ENCODE results near the gene C1orf87.

C1orf87 gene

DNA sequence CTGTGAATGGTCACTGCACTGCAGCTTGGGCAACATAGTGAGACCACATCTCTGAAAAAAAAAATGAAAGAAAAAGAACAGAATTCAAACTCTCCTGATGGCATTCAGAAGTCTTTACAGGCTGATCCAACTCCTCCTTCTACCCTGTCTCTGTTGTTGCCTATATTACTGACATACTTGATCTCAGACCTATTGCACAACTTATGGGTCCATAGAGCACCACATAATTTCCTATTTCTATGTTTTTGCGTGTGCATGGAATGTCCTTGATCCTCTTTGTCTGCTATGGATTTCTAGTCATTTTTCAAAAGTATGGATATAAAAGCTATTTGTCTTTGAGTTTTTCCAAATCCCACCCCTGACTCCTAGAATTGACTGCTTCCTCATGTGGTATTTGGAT is 124.6 kb downstream of the C1orf87 start:
- DNase-seq (ENCODE audit: low read depth) = no peak

DNA sequence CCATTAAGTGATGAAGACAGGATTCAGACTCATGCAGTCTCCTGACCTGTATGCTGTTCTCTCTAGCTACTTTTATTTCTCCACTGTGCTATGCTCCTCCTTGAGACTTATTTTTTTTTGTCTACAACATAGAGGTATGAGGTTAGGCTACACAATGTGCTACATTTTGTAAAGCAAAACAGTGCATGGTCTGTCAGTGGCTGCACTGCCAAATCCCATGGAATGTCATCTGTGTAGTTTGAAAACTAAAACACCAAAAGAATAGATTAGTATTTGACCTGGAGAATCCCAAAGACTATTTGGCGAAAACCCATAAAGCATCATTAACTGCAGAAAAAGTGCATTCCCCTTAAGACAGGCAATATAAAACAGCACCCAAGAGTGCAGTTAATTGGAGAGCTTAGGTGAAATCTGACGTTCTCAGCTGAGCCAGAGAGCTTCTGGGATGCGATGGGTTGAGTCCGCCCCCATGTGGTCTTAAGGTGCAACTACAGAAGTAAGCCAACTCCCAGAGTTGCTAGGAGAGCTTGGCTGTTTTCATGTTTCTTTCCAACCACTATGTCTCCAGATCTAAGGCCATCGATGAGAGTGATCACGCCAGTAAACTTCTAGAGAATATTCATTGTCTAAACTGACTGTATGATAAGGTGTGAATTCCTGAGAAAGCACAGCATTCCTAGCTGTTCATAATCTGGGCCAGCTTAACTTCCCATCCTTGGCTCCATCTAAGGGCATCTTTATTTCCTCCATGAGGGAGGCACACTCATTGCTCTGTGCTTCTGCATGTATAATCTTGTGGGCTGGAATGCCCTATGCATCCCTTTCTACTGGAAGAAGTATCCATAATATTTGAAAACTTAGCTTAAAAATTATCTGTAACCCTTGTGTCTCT is 126.3 kb downstream of the C1orf87 start:
- DNase-seq (ENCODE audit: low read depth) = peak; percentile 66

DNA sequence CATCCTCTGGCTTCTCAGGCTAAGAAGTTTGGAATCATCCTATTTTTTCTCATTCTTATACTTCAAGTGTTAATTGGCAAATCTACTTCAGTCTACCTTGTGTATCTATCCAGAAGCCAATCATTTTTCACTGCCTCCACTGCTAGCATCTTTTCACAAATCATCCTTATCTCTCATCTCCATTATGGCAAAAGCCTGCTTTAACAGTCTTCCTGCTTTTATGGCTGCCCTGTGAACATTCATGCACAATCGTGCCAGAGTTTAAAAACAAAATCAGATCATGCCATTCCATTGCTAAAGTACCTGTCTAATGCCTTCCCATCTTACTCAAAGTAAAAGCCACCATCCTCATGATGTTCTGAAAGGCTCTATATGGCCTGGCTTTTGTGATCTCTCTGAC is 127.8 kb downstream of the C1orf87 start:
- no peak for DNase-seq (ENCODE audit: low read depth)
